Body of pancreas (tissue), 4 donors: ENCODE results near the gene TAF1C. TPM values are rescaled to one million over a fixed set of nuclear protein-coding genes. Genes with fewer than 3 reads are reported as not detected.

Experiments
- ATAC-seq: fragments of 150-250 bp; one replicate; pipeline ENCODE4 v1.9.1; 2016
- DNase-seq, 4 donors: peaks; one replicate each; pipeline ENCODE4 v3.0.0-alpha.2; 2019
- H3K27ac ChIP-seq, 4 donors: fragments of 200-600 bp; sonication (generic); 1 replicate in 3 of 4; 2 replicates in 1 of 4; pipeline versions ENCODE4 v1.5.1 to v1.6.1; 2016 to 2019; ENCODE audit warnings: mild to moderate bottlenecking in 1 of 4, mixed read lengths in 1 of 4, moderate library complexity in 1 of 4
- H3K27me3 ChIP-seq, 2 donors: fragments of 200-600 bp; sonication (generic); one replicate each; pipeline ENCODE4 v1.6.0; 2016; ENCODE audit warnings: mild to moderate bottlenecking in 1 of 2
- H3K36me3 ChIP-seq, 2 donors: fragments of 200-600 bp; sonication (generic); replicated peaks in 1 of 2; 2 replicates each; pipeline ENCODE4 v1.5.1; 2016; ENCODE audit warnings: low read depth in 2 of 2; ENCODE audit not compliant: insufficient read depth in 1 of 2
- H3K4me1 ChIP-seq: fragments of 200-600 bp; sonication (generic); one replicate; pipeline ENCODE4 v1.6.0; 2016
- H3K4me3 ChIP-seq, 2 donors: fragments of 200-600 bp; sonication (generic); 1 replicate in 1 of 2; 2 replicates in 1 of 2; pipeline ENCODE4 v1.5.1; 2016 to 2019
- H3K9me3 ChIP-seq, 3 donors: fragments of 200-600 bp; sonication (generic); 1 replicate in 2 of 3; 2 replicates in 1 of 3; pipeline ENCODE4 v1.5.1; 2016
- CTCF ChIP-seq, 7 experiments: fragments of 450-650 bp in 4 of 7; fragments of 200-600 bp in 3 of 7; sonication (generic) in 3 of 7; IDR thresholded peaks; one replicate each; pipeline ENCODE4 v1.5.1; 2016 to 2019; ENCODE audit warnings: antibody characterized with exemption in 7 of 7
- POLR2A ChIP-seq, 3 donors: fragments of 450-650 bp; IDR thresholded peaks; one replicate each; pipeline ENCODE4 v1.6.1; 2016; ENCODE audit warnings: antibody characterized with exemption in 3 of 3, mild to moderate bottlenecking in 2 of 3
- WGBS, 2 donors: methylation state at CpG; one replicate each; pipeline ENCODE4 v1.1.5; 2017; 5-methylcytosine and 5-hydroxymethylcytosine counted together
- intact Hi-C: fragments of 100-400 bp; cut with DNase I; formaldehyde crosslinking; loops from one replicate; pipeline ENCODE4 v1.15.1; 2023
- total RNA-seq, 2 donors: library from RNA; depleted of rRNA; stranded (reverse); fragments of >200 nt; gene quantifications; one replicate each; pipeline ENCODE4 v1.1.0, GENCODE V29; 2016

Gene TAF1C
- total RNA-seq, 2 donors from 2014 or later, result 33.5 to 80.8 TPM

GRCh38 chr16:84143081-84143480, 43.8 kb downstream of the TAF1C start:
- DNase-seq, result no peak
- Histone ChIP-seq H3K36me3 (no peaks in the 10 kb centered on the region), H3K27me3 (no peaks in the 10 kb centered on the region), H3K4me3 (no peak overlapping the region), H3K4me1 (peaks cover 9% of the 10 kb centered on the region), H3K27ac (no peak overlapping the region), H3K9me3 (no peaks in the 10 kb centered on the region)
- 95 to 100% methylated on average over 1 of the region's 1 CpG for WGBS, 2 donors
- intact Hi-C loops, result no loop called here
- TF ChIP-seq POLR2A (IDR thresholded peaks at IDR 0.05), result no peak
- TF ChIP-seq CTCF (IDR thresholded peaks at IDR 0.05), result no peak
- no peak for ATAC-seq

GRCh38 chr16:84141143-84141670, 45.6 kb downstream of the TAF1C start:
- Histone ChIP-seq H3K36me3 (no peaks in the 10 kb centered on the region), H3K27me3 (no peaks in the 10 kb centered on the region), H3K4me3 (no peak overlapping the region), H3K4me1 (peaks cover 9% of the 10 kb centered on the region), H3K9me3 (no peaks in the 10 kb centered on the region), H3K27ac (no peak overlapping the region)
- ATAC-seq, result no peak
- TF ChIP-seq POLR2A (IDR thresholded peaks at IDR 0.05) (no peak), CTCF (IDR thresholded peaks at IDR 0.05) (no peak)
- 71 to 74% methylated on average over 11 to 13 of the region's 13 CpGs for WGBS, 2 donors
- intact Hi-C loops, result no loop called here
- DNase-seq, result no peak

DNA sequence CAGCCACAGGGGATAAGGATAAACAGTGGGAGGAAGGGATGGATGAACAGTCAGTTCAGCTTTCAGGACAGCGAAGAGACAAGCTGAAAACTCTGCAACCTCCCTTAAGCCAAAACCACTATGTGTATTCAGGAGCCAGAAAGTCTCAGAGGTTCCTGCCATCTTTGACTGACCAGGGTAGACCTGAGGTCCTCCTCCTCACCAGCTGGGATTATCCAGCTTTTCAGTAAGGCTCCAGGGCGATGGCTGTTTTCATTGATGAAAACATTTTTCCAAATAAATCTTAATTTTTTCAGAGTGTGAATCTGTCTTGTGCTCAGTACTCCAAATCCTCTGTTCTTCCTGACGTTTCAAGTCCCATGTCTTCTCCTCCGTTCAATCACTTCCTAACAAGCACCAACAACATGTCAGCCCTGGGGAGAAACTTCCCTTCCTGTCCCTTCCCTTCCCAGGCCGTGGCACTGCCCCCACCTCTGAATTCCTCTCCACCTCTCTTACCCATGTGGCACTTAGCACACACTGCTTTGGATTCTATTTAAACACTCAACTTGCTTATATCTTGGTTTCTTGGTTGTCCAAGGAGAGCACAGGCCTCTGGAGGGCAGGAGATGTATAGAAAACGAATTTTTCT, 47.1 kb downstream of the TAF1C start:
- Histone ChIP-seq H3K36me3 (no peaks in the 10 kb centered on the region), H3K27me3 (no peaks in the 10 kb centered on the region), H3K9me3 (no peaks in the 10 kb centered on the region), H3K4me3 (no peak overlapping the region), H3K4me1 (peaks cover 9% of the 10 kb centered on the region), H3K27ac (no peak overlapping the region)
- DNase-seq (no peak), ATAC-seq (no peak)
- no peak for TF ChIP-seq CTCF (IDR thresholded peaks at IDR 0.05)
- no peak for TF ChIP-seq POLR2A (IDR thresholded peaks at IDR 0.05)
- WGBS, 2 donors, result 70% methylated on average over 6 of the region's 6 CpGs
- intact Hi-C loops, result no loop called here

DNA sequence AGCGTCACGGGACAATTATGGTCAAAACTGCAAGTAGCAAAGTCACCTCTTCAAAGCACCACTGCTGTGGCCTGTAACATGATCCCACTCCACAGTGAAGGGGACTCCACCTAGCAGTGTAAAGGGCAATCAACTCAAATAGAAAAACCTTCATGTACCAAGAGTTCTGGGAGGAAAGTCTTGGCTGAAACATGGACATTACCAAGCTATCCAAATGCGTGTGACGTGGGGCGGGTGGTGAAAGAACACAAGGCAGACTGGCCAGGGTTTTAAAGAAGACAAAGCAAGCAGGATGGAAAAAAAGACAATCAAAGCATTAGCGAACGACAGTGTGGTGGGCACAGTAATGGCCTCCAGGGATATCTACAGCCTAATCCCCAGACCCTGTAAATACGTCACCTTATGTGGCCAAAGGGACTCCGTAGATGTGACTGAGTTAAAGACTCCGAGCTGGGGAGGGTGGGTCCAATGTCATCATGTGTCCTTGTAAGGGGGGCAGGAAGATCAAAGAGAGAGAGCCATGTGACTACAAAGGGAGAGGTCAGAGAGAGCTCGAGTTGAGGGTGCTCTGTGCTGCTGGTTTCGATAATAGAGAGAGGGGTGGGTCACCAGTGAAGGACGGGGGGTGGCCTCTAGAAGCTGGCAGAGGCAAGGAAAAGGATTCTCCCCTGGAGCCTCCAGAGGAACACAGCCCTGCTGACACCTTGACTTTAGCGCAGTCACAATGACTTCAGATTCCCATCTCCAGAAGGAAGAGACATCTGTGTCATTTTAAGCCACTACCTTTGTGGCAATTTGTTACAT, 47.8 kb downstream of the TAF1C start:
- Histone ChIP-seq H3K4me1 (peaks cover 6% of the 10 kb centered on the region), H3K9me3 (no peaks in the 10 kb centered on the region), H3K36me3 (no peaks in the 10 kb centered on the region), H3K4me3 (no peak overlapping the region), H3K27ac (no peak overlapping the region), H3K27me3 (no peaks in the 10 kb centered on the region)
- no peak for DNase-seq
- TF ChIP-seq POLR2A (IDR thresholded peaks at IDR 0.05) (no peak), CTCF (IDR thresholded peaks at IDR 0.05) (no peak)
- intact Hi-C loops, result no loop called here
- no peak for ATAC-seq
- WGBS, 2 donors, result 71 to 76% methylated on average over 14 of the region's 14 CpGs
